Right lobe of liver (tissue), 4 donors: Measurements from ENCODE around the gene TTC28.

Experiments used
- POLR2A ChIP-seq: fragments of 450-650 bp; IDR thresholded peaks from one replicate; pipeline ENCODE4 v1.6.1; 2017; ENCODE audit warnings: antibody characterized with exemption, mild to moderate bottlenecking
- TF ChIP-seq, protein P1 (sequence below), 4 donors: fragments of 200-600 bp in 3 of 4; fragments of 450-650 bp in 1 of 4; IDR thresholded peaks; one replicate each; pipeline versions ENCODE4 v1.5.1 to v1.8.0; 2016 to 2022; ENCODE audit warnings: antibody characterized with exemption in 4 of 4, mild to moderate bottlenecking in 2 of 4
- donor health status: DM: no; HTN: no; CAD: no.
- donor health status: DM: no; HTN: no; CAD: no.
- donor health status: DM: no; HTN: yes; CAD: no.

DNA sequence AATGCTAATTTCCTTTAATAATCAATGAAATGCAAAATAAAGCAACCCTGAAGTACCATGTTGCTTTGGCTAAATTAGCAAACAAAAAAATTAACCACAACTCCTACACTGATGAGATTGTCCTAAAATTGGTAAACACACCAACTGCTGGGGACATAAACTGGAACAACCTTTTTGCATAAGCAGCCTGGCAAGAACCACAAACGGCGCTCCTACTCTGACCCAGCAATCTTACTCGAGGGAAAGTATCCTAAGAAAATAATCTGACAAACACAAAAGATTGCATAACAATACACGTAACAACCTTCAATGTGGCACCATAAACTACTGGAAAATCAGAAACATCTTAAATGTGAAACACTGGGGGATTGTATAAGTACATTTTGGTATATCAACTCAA, 570.8 kb downstream of the TTC28 start:
- TF ChIP-seq, protein P1, sequence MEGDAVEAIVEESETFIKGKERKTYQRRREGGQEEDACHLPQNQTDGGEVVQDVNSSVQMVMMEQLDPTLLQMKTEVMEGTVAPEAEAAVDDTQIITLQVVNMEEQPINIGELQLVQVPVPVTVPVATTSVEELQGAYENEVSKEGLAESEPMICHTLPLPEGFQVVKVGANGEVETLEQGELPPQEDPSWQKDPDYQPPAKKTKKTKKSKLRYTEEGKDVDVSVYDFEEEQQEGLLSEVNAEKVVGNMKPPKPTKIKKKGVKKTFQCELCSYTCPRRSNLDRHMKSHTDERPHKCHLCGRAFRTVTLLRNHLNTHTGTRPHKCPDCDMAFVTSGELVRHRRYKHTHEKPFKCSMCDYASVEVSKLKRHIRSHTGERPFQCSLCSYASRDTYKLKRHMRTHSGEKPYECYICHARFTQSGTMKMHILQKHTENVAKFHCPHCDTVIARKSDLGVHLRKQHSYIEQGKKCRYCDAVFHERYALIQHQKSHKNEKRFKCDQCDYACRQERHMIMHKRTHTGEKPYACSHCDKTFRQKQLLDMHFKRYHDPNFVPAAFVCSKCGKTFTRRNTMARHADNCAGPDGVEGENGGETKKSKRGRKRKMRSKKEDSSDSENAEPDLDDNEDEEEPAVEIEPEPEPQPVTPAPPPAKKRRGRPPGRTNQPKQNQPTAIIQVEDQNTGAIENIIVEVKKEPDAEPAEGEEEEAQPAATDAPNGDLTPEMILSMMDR (IDR thresholded peaks at IDR 0.05): no peak
- no peak for TF ChIP-seq POLR2A
